Renal cortical epithelial cell (primary cell): ENCODE measurements around the gene ARMC5. TPM values are rescaled to one million over a fixed set of nuclear protein-coding genes. Genes with fewer than 3 reads are reported as not detected.
"Not testable (repeated sequence)": the region's sequence is repeated elsewhere in the genome, so short reads cannot be mapped to it uniquely, and the experiment has no call there.

Source experiments
- DNase-seq: peaks from one replicate; pipeline ENCODE4 v3.0.0-alpha.2; 2011; ENCODE audit warnings: low read depth
- total RNA-seq: library from RNA; depleted of rRNA; stranded (reverse); fragments of >200 nt; gene quantifications from 2 replicates; pipeline ENCODE4 v1.2.3, GENCODE V29; 2014

The ARMC5 gene
- total RNA-seq, 1 donor from 2014 or later: 8.7 TPM

DNA sequence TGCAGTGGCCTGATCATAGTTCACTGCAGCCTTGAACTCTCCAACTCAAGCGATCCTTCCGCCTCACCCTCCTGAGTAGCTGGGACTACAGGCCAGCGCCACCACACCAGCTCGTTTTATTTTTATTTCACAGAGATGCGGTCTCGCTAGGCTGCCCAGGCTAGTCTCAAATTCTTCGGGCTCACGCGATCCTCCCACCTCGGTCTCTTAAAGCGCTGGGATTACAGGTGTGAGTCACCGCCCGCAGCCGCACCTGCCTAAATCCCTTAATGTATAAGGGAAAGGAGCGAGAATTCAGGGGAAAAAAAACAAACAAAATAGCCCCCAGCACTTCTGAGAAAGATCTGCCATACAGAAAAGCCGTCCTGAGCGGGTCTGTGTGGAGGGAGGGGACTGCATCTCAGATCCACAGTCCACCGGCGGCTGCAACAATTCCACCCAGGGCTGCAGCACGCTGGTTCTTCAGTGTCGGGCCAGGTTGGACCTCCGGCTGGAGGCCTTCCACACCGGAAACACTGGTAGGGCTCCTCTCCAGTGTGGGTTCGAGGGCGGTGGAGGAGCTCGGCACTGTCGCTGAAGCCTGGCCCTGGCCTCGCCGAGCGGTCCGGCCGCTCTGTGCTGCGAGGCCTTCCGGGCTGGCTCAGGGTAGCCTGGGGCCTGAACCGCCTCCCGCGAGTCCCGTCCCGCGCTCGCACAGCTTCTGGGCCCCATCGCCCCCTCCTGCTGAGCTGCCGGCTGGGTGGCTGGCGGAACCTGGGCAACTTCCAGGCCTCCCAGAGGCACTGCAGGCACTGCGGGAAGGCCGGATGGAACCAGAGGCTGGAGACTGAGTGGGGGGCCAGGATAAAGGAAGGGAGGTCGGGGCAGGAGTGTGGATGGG lies 23.7 kb upstream of the ARMC5 start:
- DNase-seq: no peak

DNA sequence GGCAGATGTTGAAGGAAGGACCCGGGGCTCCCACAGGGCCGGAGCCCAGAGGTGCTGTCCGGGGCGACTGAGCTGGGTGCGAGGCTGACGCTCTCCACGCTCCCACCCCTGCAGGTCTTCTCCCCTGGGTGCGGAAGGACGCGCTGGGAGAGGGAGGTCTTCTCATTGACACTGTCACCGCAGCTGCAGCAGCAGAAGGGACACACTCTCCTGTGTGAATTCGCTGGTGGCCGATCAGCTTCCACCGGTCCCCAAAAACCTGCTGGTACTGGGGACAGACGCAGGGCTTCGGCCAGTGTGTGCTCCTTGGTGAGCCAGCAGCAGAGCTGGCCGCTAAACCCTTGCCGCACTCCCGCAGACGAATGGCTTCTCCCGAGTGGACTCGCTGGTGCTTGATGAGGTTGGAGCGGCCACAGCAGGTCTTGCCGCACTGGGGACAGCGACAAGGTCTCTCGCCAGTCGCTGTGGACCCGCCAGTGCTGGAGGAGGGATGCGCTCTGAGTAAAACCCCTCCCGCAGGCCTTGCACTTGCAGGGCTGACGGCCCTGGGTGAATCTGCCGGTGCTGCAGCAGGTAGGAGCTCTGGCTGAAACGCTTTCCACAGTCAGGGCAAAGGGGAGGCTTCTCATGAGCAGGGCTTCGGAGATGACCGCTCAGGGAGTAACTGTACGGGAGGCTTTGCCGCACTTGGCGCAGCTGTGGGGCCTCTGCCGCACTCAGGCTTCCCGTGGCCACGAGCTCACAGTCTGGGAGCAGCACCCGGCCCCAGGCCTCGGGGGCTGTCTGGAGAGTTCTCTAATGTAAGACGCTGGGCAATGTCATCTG lies 22.9 kb upstream of the ARMC5 start:
- DNase-seq: no peak

DNA sequence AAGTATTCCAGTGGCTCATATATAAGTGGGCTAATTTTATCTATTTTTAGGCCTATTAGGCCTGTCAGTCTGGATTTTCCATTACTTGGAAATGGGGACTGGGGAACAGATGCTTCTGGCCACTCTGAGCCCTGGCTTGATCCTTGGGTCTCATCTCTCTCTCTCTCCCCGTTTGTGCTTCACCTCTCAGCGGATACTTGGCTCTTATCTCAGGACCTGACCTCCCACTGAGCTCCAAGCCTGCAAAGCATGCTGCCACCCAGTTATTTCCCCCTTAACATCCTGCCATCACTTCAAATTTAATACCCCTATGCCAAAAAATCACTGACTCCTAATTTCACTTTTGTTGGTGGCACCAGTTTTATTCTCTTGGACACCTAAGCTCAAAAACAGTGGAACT lies 20.9 kb upstream of the ARMC5 start:
- DNase-seq: no peak

DNA sequence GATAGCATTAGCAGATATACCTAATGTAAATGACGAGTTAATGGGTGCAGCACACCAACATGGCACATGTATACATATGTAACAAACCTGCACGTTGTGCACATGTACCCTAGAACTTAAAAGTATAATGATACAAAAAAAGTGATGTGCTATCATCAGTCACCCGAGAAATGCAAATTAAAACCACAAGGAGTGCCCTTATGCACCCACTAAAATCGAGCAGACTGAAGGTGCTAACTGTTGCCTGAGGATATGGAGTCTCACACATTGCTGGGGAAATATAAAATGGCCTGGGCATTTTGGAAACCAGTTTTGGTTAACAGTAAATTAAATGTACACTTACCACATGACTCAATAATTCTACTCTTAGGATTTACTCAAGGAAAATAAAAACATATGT lies 20.3 kb upstream of the ARMC5 start:
- not testable (repeated sequence) for DNase-seq

DNA sequence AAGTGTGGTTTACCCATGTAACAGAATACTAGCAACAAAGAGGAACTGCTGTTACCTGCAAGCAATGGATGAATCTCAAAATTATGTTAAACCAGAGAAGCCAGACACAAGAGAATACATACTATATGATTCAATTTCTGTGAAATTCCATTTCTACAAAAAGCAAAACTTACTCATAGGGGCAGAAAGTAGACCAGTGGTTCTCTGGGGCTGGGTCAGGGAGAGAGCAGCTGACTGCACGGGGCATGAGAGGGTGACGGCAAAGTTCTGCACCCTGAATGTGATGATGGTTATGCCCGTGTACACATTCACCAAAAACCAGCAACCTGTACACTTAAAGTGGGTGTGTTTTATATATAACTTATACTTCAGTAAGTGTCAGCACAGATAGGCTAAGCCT lies 19.8 kb upstream of the ARMC5 start:
- DNase-seq: no peak

DNA sequence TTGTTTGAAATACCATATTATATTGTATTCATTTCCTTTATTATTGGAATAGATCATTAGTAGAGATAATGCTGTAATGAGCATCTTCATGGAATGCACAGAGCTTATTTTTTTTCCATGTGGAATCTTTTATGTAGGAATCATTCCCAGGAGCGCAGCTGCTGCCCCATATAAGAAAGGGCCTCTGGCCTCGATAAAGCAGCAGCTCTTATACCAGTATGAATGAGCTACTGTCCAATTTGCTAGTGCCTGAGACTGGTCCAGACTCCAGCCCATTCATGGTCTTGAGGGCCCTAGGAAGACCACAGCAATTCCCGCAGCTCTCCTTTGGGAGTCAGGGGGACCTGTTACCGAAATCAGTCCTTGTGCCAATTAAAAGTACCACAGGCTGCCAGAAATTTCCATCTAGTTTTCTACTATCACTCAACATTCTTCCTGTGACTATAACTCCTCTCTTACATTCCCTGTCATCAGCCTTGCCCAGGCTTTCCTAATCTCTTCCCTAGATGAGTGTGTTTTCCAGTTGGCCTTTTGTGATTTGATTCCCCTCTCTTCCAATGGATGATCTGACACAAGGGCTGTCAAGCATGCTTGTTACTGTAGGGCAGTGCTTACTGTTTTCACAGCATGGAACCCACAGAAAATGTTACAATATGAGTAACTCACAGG lies 18.7 kb upstream of the ARMC5 start:
- DNase-seq: no peak

DNA sequence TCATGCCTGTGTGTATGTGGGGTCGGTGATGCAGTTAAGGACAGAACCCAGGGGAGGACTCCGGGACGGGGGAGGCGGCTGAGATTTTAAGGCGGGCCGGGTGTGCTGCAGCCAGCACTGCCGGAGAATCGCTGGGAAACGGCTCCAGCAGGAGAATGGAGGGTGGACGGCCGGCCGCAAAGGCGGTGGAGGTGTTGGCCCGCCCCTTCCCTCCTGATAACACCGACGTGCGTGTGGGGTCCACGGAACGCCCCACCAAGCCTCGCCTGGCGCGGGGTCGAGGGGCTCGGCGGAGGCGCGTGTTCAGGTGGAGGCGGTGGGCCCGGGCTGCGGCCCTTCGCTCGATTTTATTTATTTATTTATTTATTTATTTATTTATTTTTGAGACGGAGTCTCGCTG lies 17.3 kb upstream of the ARMC5 start:
- DNase-seq: no peak

DNA sequence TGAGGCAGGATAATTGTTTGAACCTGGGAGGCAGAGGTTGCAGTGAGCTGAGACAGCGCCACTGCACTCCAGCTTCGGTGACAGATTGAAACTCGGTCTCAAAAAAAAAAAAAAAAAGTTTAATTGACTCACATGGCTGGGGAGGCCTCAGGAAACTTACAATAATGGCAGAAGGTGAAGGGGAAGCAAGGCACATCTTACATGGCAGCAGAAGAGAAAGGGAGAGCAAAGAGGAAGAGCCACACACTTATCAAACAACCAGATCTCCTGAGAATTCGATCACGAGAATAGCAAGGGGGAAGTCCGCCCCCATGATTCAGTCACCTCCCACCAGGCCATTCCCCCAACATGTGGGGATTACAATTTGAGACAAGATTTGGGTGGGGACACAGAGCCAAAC lies 13.4 kb upstream of the ARMC5 start:
- DNase-seq: not testable (repeated sequence)

DNA sequence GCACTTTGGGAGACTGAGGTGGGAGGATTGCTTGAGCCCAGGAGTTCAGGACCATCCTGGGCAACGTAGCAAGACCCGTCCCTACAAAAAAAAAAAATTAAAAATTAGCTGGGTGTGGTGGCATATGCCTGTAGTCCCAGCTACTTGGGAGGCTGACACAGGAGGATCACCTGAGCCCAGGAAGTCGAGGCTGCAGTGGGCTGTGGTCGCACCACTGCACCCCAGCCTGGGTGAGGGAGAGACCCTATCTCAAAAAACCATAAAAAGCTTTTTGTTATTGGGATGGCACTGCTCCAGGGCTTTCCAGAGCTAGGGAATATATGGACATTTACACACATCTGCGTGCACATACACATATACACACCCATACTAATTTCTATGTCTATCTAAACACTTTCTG lies 8.1 kb upstream of the ARMC5 start:
- DNase-seq: no peak

DNA sequence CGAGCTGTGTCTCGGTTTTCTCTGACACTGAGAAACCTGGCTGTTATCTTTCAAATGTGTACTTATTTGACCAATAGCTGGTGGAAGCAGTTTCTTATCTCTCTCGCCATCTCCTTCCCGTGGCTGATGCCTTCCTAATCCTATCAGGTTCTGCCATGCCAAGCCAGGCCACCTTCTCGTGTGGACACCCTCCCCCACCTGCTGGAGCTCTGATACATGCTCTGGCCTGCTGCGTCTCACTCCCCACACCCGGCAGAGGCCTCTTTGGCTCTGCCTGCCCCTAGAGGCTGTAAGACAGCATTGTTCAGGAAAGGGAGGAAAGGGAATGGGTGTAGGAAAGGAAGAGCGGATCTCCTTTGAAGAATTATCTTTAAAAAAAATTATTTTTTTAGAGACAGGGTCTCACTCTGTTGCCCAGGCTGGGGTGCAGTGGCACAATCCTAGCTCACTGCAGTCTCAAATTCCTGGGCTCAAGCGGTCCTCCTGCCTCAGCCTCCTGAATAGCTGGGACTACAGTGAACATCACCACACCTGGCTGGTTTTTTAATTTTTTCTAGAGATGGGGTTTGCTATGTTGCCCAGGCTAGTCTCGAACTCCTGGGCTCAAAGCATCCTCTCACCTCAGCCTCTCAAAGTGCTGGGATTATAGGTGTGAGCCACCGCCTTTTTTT lies 7.5 kb upstream of the ARMC5 start:
- peak; percentile 53 for DNase-seq

DNA sequence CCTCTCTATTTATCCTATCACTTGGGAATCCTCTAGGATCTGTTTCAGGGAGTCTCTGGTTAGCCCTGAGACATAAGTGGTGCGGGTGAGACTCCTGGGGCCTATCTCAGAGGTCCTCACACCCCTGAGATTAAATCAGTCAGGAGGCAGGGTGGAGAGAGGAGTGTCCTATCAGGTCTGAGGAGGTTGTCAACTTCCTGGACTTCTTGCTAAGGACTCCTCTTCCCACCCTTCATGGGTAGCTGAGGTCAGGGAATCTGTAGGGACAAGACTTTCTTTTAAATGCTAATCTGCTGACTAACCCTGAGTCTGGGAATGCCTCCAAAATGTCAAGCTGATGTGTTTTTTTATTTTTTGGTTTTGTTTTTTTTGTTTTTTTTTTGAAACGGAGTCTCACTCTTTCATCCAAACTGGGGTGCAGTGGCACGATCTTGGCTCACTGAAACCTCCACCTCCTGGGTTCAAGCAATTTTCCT lies 6.6 kb upstream of the ARMC5 start:
- peak; percentile 80 for DNase-seq

DNA sequence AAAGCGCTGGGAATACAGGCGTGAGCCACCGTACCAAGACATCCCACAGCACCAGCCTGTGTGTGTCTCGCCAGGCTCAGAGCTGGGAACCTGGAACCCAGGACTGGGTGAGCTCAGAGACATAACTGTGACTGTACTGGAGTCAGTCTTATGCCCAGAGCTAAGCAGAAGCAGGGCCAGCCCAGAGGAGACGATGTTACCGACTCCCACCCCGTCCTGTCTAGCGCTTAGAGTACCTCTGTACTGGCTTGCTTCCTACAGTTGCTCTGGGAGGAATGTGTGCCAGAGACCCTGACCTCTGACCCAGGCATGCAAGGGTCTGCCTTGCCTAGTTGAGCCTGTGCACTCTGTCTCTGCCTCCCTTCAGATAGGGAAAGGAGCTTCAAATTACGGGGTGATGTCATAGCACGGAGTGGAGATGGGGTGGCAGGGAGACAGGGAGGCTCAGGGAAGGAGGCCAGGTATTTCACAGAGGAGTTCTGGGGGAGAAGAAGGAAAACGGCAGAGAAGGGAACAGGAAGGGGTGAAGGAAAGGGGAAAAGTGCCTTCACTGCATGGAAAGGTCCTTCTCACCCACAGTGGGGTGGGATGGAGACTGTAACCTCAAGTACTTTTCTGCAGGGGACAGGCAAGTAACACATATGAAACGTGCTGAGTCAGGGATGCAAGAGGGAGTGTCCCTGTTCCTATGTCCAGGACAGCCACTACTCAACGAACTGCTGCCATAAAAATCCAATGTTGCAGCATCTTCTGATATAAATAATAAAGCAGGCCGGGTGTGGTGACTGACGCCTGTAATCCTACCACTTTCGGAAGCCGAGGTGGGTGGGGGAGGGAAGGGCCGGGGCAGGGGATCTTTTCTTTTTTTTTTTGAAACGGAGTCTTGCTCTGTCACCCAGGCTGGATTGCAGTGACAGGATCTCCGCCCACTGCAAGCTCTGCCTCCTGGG lies 5.8 kb upstream of the ARMC5 start:
- DNase-seq: no peak

DNA sequence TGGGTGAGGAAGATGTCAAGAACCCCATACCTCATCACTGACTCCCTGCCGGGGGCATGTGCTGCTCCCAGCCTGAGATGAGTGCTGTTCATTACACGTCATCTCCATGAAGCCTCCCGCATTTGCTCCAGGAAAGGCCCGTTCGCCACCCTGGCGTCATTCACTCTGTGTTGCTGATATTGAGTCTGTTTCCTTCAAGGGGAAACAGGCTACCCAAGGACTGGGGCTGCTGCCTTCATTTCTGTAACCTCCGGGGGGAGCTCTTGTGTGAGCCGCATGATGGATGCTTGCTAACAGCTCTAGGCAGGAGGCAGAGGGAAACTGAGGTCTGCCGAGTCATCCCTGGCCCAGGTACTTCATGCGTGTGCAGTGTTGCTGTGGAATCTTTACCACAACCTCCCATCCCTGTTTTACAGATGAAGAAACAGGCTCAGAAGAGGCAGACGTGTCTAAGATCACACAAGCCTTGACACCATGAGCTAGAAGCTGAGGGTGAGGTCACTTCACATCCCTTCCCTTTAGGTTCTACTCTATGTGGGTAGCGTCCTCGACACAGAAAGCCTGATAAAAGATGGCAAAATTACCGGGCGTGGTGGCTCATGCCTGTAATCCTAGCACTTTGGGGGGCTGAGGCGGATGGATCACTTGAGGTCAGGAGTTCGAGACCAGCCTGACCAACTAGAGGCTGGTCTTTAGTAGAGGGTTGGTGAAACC lies 3.5 kb upstream of the ARMC5 start:
- no peak for DNase-seq

DNA sequence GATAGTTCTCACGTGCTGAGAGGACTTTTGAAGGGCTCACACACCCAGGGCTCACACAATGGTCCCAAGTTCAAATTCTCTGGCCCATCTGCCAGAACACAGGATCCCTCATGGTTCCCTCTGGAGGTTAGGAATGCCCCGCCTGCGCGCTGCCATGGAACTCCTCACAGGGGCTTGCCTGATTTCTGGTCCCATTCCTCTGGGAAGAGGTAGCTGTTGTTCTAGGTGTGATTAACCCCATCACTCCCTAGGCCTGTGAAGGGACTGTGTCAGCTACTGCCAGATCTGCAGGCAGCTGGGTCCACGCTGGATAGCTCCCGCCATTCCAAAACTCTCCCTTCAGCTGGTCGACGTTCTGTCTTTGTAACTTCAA lies 2.3 kb upstream of the ARMC5 start:
- no peak for DNase-seq

DNA sequence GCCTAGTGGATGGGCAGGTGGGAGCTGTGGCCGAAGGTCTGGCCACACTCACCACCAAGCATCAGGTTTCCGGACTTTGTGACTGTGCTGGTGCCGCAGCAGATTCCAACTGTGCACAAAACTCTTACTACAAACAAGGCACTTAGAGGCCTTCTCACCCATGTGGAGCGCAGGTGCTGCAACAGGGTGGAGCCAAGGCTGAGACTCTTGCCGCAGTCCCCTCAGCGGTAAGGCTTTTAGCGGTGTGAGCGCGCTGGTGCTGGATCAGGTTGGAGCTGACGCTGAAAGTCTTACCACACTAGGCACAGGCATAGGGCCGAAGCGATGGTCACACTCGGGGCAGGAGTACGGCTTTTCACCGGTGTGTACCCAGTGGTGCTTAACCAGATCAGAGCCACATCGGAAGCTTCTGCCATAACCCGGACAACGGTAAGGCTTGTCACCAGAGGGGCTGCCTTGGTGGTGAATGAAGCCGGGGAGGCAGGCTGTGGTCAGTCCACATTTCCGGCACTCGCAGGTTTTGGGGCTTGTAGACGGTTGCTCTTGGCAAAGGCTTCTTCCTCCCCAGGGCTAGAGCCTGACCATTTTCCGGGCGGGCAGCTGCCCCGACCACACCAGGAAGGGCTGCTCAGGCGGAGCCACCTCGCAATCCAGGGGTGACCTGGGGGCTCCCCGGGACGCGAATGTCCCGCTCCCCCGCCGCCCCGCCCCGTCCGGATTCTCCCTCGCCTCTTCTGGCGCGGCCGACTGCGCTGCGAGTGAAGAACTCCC lies 1.0 kb upstream of the ARMC5 start:
- DNase-seq: peak; percentile 51

DNA sequence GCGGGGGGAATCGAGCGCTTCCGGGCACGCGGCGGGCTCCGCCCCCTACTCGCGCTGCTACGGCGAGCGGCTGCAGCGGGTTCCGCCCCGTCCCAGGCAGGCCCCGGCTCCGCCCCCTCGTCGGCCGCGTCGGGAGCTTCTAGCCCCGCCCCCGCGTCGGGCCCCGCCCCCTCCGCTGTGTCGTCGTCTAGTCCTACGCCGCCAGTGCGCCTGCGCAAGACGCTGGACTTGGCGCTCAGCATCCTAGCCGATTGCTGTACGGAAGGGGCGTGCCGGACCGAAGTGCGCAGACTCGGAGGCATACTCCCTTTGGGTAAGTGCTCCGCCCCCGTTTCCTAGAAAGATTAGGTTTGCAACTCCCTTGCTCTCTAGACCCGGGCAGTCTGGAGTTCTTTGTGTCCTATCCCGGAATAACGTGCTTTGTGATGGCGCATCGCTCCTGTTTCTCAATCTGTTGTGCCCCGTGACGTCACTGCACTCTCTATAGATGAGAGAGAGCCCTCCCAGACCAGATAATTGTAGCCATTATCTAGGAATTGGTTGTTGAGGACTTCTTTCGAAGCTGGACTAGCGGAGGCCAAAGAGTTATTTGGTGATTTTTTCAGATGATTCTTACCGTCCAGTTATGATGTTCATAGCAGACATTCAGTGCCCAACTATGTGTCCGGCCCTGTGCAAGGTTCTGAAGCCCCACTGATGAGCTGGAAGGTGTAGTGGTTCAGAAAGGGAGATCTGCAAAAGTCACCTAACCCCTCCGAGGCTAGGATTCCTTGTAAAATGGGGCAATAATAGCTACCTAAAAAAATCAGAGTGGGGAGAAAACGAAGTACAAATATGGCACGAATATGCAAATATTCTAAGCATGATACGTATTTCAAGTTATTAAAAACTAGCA lies 633 bp downstream of the ARMC5 start:
- DNase-seq: peak; percentile 97

DNA sequence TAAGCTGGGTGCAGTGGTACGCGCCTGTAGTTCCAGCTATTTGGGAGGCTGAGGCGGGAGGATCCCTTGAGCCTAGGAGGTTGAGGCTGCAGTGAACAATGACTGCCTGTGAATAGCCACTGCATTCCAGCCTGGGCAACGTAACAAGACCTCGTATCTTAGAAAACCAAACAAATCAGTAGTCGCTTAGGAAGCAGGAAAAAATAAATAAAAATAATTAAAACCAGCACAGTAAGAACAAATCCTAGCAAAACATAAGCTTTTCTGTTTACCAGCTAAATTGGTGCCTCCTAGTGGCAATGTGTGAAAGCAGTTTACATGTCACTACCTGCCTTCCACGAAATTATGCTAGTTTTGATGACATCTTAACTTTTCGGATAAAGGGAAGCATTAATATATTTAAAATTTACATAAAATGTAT lies 1.3 kb downstream of the ARMC5 start:
- peak; percentile 62 for DNase-seq
